Fibroblast of lung (primary cell): Measurements from ENCODE around the gene PCDH18.

Experiments
- EZH2 ChIP-seq: IDR thresholded peaks from 2 replicates; pipeline ENCODE4 v1.5.1; 2012; ENCODE audit warnings: low read length, control low read depth, mild to moderate bottlenecking; ENCODE audit errors: missing control alignments
- TF ChIP-seq, protein P1 (sequence below), 2 donors: IDR thresholded peaks in 1 of 2; conservative IDR thresholded peaks in 1 of 2; 1 replicate in 1 of 2; 2 replicates in 1 of 2; pipeline ENCODE4 v1.5.1; 2011 to 2012; ENCODE audit warnings: low read length in 2 of 2, control low read depth in 1 of 2, inconsistent platforms in 1 of 2, low read depth in 1 of 2, mild to moderate bottlenecking in 1 of 2

DNA sequence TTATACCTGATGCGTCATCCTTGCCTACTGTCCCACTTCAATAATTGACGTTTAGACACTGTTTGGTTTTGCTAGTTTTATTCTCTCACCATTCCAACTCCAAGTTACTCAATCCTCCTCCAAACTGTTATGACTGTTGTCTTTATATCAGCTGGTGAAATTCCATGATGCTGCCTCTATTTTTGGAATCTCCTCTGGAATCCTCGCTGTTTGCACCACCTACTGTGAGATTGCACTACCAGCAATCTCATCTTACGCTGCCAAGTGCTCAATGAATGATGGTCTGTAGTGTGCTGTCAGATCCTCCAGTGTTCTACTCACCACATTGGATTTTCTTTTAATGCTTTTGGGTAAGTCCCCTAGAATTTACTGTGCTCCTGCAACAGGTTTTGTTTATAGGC lies 13.2 kb upstream of the PCDH18 start:
- TF ChIP-seq, protein P1, sequence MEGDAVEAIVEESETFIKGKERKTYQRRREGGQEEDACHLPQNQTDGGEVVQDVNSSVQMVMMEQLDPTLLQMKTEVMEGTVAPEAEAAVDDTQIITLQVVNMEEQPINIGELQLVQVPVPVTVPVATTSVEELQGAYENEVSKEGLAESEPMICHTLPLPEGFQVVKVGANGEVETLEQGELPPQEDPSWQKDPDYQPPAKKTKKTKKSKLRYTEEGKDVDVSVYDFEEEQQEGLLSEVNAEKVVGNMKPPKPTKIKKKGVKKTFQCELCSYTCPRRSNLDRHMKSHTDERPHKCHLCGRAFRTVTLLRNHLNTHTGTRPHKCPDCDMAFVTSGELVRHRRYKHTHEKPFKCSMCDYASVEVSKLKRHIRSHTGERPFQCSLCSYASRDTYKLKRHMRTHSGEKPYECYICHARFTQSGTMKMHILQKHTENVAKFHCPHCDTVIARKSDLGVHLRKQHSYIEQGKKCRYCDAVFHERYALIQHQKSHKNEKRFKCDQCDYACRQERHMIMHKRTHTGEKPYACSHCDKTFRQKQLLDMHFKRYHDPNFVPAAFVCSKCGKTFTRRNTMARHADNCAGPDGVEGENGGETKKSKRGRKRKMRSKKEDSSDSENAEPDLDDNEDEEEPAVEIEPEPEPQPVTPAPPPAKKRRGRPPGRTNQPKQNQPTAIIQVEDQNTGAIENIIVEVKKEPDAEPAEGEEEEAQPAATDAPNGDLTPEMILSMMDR (conservative IDR thresholded peaks at IDR 0.05 in 1 of 2, IDR thresholded peaks at IDR 0.05 in 1 of 2; ENCODE audit: low read depth in 1 of 2, low read length in 2 of 2) = peak in 1 of 2 donors; percentile 15
- TF ChIP-seq EZH2 = no peak
